HepG2 (cell line): ENCODE data around the gene AREL1. TPM values are rescaled to one million over a fixed set of nuclear protein-coding genes. Genes with fewer than 3 reads are reported as not detected.
A peak's percentile ranks its signal among the peaks of the same experiment; 100 is the strongest.

Experiments used
- ATAC-seq: fragments of 200-7000 bp; cut with Tn5 transposase; 3 replicates; pipeline ENCODE4 v1.9.1; 2020; ENCODE audit warnings: mild to moderate bottlenecking, moderate library complexity
- Bru-seq: library from RNA; stranded (reverse); fragments of 400-500 nt; gene quantifications from one replicate; lab custom pipeline; 2021; lab: Mats Ljungman, UMichigan
- BruChase-seq, 2 experiments: library from RNA; stranded (reverse); fragments of 400-500 nt; gene quantifications; one replicate each; lab custom pipeline; 2021; lab: Mats Ljungman, UMichigan
- BruUV-seq: library from RNA; stranded (reverse); fragments of 400-500 nt; replicated peaks from 2 replicates; lab custom pipeline; 2021; lab: Mats Ljungman, UMichigan
- CTCF ChIA-PET: fragments of 300-600 bp; formaldehyde crosslinking; extraction: SDS; loops from one replicate; lab custom pipeline; 2021; ENCODE audit warnings: low total read pairs, inconsistent platforms, low intra/inter-chr PET ratio; lab: Yijun Ruan, JAX
- POLR2A ChIA-PET: fragments of 350-600 bp; sonication (Branson Sonifier 250); formaldehyde crosslinking; loops from one replicate; lab custom pipeline; 2020; ENCODE audit warnings: antibody characterized with exemption, inconsistent platforms; lab: Yijun Ruan, JAX
- DNase-seq: peaks from one replicate; pipeline ENCODE4 v3.0.0-alpha.2; 2015; ENCODE audit warnings: low spot score
- FAIRE-seq: peaks from 3 replicates; lab custom pipeline; 2011; peaks lifted over from hg19 to GRCh38; lab: Jason Lieb, UNC
- H2AFZ ChIP-seq: one replicate; pipeline ENCODE4 v1.6.1; 2011; ENCODE audit warnings: low read length, inconsistent platforms
- H3K27ac ChIP-seq: fragments of 300-600 bp; 3 replicates; pipeline ENCODE4 v1.8.0; 2011; ENCODE audit warnings: mixed run types, mild to moderate bottlenecking, mixed read lengths, low read length, inconsistent platforms; ENCODE audit not compliant: insufficient read depth; ENCODE audit errors: extremely low read length
- H3K27me3 ChIP-seq, 2 experiments: fragments of 200-600 bp in 1 of 2; 2 replicates in 1 of 2; 3 replicates in 1 of 2; pipeline versions ENCODE4 v1.6.0 to v1.8.0; 2011; ENCODE audit warnings: low read length in 2 of 2, mild to moderate bottlenecking in 2 of 2, moderate library complexity in 2 of 2, inconsistent platforms in 1 of 2; ENCODE audit not compliant: insufficient read depth in 2 of 2, control insufficient read depth in 1 of 2
- H3K36me3 ChIP-seq, 2 experiments: fragments of 200-600 bp in 1 of 2; replicated peaks in 1 of 2; 2 replicates in 1 of 2; 3 replicates in 1 of 2; pipeline versions ENCODE4 v1.5.1 to v1.8.0; 2011; ENCODE audit warnings: low read length in 2 of 2, inconsistent platforms in 1 of 2; ENCODE audit not compliant: insufficient read depth in 2 of 2, control insufficient read depth in 1 of 2
- H3K4me1 ChIP-seq: 2 replicates; pipeline ENCODE4 v1.5.1; 2012; ENCODE audit warnings: low read length, inconsistent platforms; ENCODE audit not compliant: insufficient read depth
- H3K4me2 ChIP-seq: 2 replicates; pipeline ENCODE4 v1.6.0; 2011; ENCODE audit warnings: low read depth, low read length, inconsistent platforms
- H3K4me3 ChIP-seq, 3 experiments: fragments of 200-600 bp in 1 of 3; sonication (generic), shearing (Covaris generic) in 1 of 3; replicated peaks in 1 of 3; 2 replicates each; pipeline ENCODE4 v1.5.1; 2011 to 2016; ENCODE audit warnings: low read length in 3 of 3, inconsistent platforms in 2 of 3, low read depth in 2 of 3, mild to moderate bottlenecking in 2 of 3, control low read depth in 1 of 3, mixed read lengths in 1 of 3; ENCODE audit not compliant: insufficient read depth in 1 of 3
- H3K79me2 ChIP-seq: one replicate; pipeline ENCODE4 v1.6.1; 2011; ENCODE audit warnings: low read length, inconsistent platforms; ENCODE audit not compliant: insufficient read depth
- H3K9ac ChIP-seq: 2 replicates; pipeline ENCODE4 v1.6.0; 2011; ENCODE audit warnings: mild to moderate bottlenecking, low read depth, low read length, inconsistent platforms; ENCODE audit not compliant: insufficient read depth
- H3K9me3 ChIP-seq: 2 replicates; pipeline ENCODE4 v1.5.1; 2012; ENCODE audit warnings: mild to moderate bottlenecking, low read length
- H4K20me1 ChIP-seq: 2 replicates; pipeline ENCODE4 v1.6.0; 2011; ENCODE audit warnings: inconsistent platforms, mild to moderate bottlenecking, low read length, moderate library complexity; ENCODE audit not compliant: insufficient read depth
- FOXO1 ChIP-seq: sonication (generic); formaldehyde crosslinking; IDR thresholded peaks from 2 replicates; pipeline ENCODE4 v1.4.0; 2020; ENCODE audit warnings: missing genetic modification reagents
- GPN1 ChIP-seq: sonication (generic); formaldehyde crosslinking; IDR thresholded peaks from 2 replicates; pipeline ENCODE4 v1.5.1; 2020; ENCODE audit warnings: missing genetic modification reagents, borderline replicate concordance
- HNF4A ChIP-seq: sonication (generic); formaldehyde crosslinking; IDR thresholded peaks from 2 replicates; pipeline ENCODE4 v1.4.0; 2020; ENCODE audit warnings: missing genetic modification reagents
- POLR2A ChIP-seq, 2 experiments: IDR thresholded peaks; 2 replicates each; pipeline ENCODE4 v1.6.1; 2011; ENCODE audit warnings: low read depth in 2 of 2, low read length in 2 of 2, mild to moderate bottlenecking in 1 of 2, moderate library complexity in 1 of 2; ENCODE audit not compliant: insufficient read depth in 1 of 2
- PRDM10 ChIP-seq: sonication (generic); formaldehyde crosslinking; IDR thresholded peaks from 2 replicates; pipeline ENCODE4 v1.4.0; 2020; ENCODE audit warnings: low read depth, missing genetic modification reagents
- SYNCRIP ChIP-seq: fragments of 200-400 bp; formaldehyde crosslinking; IDR thresholded peaks from 2 replicates; pipeline ENCODE4 v1.6.1; 2018; ENCODE audit warnings: mild to moderate bottlenecking, low read depth, low read length; ENCODE audit not compliant: insufficient read depth
- TBX2 ChIP-seq: sonication (generic); formaldehyde crosslinking; IDR thresholded peaks from 2 replicates; pipeline ENCODE4 v1.5.0; 2020; ENCODE audit warnings: missing genetic modification reagents, mild to moderate bottlenecking, borderline replicate concordance
- XBP1 ChIP-seq: sonication (generic); formaldehyde crosslinking; IDR thresholded peaks from 2 replicates; pipeline ENCODE4 v1.5.0; 2020; ENCODE audit warnings: missing genetic modification reagents
- ZNF230 ChIP-seq: sonication (generic); formaldehyde crosslinking; IDR thresholded peaks from 2 replicates; pipeline ENCODE4 v1.4.0; 2020; ENCODE audit warnings: mild to moderate bottlenecking, missing genetic modification reagents
- ZNF382 ChIP-seq: sonication (generic); formaldehyde crosslinking; IDR thresholded peaks from 2 replicates; pipeline ENCODE4 v1.5.0; 2020; ENCODE audit warnings: missing genetic modification reagents, mild to moderate bottlenecking, borderline replicate concordance
- ZNF614 ChIP-seq: IDR thresholded peaks from 2 replicates; pipeline ENCODE4 v1.6.1; 2018; ENCODE audit warnings: missing biosample characterization, missing genetic modification reagents, inconsistent platforms, borderline replicate concordance
- ZSCAN29 ChIP-seq: sonication (generic); formaldehyde crosslinking; conservative IDR thresholded peaks from 2 replicates; pipeline ENCODE4 v1.4.0; 2020; ENCODE audit warnings: mild to moderate bottlenecking, missing genetic modification reagents
- WGBS: methylation state at CpG from one replicate; pipeline ENCODE4 v1.1.6; 2017; ENCODE audit warnings: low lambda C conversion rate; 5-methylcytosine and 5-hydroxymethylcytosine counted together
- in situ Hi-C: cut with HindIII; loops from 2 replicates; pipeline ENCODE4 v1.10.0; 2017; ENCODE audit warnings: low pct_unique_long_range_greater_than_20kb; ENCODE audit not compliant: extremely low pct_ligation_motif_present
- intact Hi-C: fragments of 100-400 bp; cut with micrococcal nuclease; formaldehyde crosslinking; loops from one replicate; pipeline ENCODE4 v1.10.0; 2022; ENCODE audit not compliant: unreplicated experiment
- long read RNA-seq, 2 experiments: library from RNA in 1 of 2; library from polyadenylated mRNA in 1 of 2; stranded (forward) in 1 of 2; unstranded in 1 of 2; transcript quantifications; one replicate each; pipeline ENCODE4 v2.0.0, GENCODE V29; 2019 to 2022
- polyA minus RNA-seq, 3 experiments: library from RNA; depleted of rRNA, polyadenylated mRNA; stranded (reverse); fragments of >200 nt; gene quantifications; 2 replicates each; pipeline ENCODE4 v1.2.3, GENCODE V29; 2011; ENCODE audit warnings: low replicate concordance in 1 of 3
- polyA plus RNA-seq, 8 experiments: library from polyadenylated mRNA; depleted of rRNA in 3 of 8; stranded (reverse) in 7 of 8; unstranded in 1 of 8; fragments of >200 nt; fragmentation: Illumina TruSeq in 4 of 8; extraction: Trizol in 4 of 8; gene quantifications; 2 replicates each; pipeline versions ENCODE4 v1.2.1 to v1.2.3, GENCODE V29; 2011 to 2016; ENCODE audit warnings: low read depth in 4 of 8, missing spikeins in 1 of 8, mixed read lengths in 1 of 8; ENCODE audit not compliant: insufficient read depth in 1 of 8
- total RNA-seq, 5 experiments: library from RNA; depleted of rRNA; stranded (reverse); fragments of >200 nt; fragmentation: Illumina TruSeq; extraction: Trizol; gene quantifications; 2 replicates each; pipeline ENCODE4 v1.2.3, GENCODE V29; 2016; ENCODE audit warnings: low read depth in 1 of 5

The AREL1 gene
- total RNA-seq (2016; rRNA removed; fragmentation: Illumina TruSeq; extraction: Trizol) (18.4 and 21.3 TPM in 2 replicates), polyA plus RNA-seq (2011; rRNA removed) (25.4 and 29.6 TPM in 2 replicates), polyA minus RNA-seq (2011; rRNA and poly(A)+ RNA removed; ENCODE audit: low replicate concordance) (135 and 167 TPM in 2 replicates), Bru-seq, nascent RNA (percentile 72 among the genes with signal in this experiment), BruChase-seq, experiment 1, labeled RNA remaining after a 6-hour chase (percentile 79 among the genes with signal in this experiment), BruChase-seq, experiment 2, labeled RNA remaining after a 2-hour chase (percentile 77 among the genes with signal in this experiment)
- total RNA-seq (2016; cell fraction: cytosol; rRNA removed; fragmentation: Illumina TruSeq; extraction: Trizol; ENCODE audit: low read depth), result 3.5 TPM in 2 replicates
- total RNA-seq (2016; cell fraction: insoluble cytoplasmic fraction; rRNA removed; fragmentation: Illumina TruSeq; extraction: Trizol), result 19.8 and 20.9 TPM in 2 replicates
- 9.2 and 9.5 TPM in 2 replicates for total RNA-seq (2016; cell fraction: membrane; rRNA removed; fragmentation: Illumina TruSeq; extraction: Trizol)
- 26.2 and 29.2 TPM in 2 replicates for total RNA-seq (2016; cell fraction: nucleus; rRNA removed; fragmentation: Illumina TruSeq; extraction: Trizol)
- polyA plus RNA-seq (2011; cell fraction: cytosol; rRNA removed), result 24.2 and 28.0 TPM in 2 replicates
- polyA plus RNA-seq (2011; cell fraction: nucleus; rRNA removed), result 48.2 and 52.6 TPM in 2 replicates
- polyA plus RNA-seq (2012), result 12.5 and 16.0 TPM in 2 replicates
- polyA plus RNA-seq (2016; cell fraction: cytosol; fragmentation: Illumina TruSeq; extraction: Trizol; ENCODE audit: low read depth), result 1.2 TPM in 2 replicates
- 14.8 and 15.3 TPM in 2 replicates for polyA plus RNA-seq (2016; cell fraction: insoluble cytoplasmic fraction; fragmentation: Illumina TruSeq; extraction: Trizol; ENCODE audit: low read depth)
- 4.1 and 4.7 TPM in 2 replicates for polyA plus RNA-seq (2016; cell fraction: membrane; fragmentation: Illumina TruSeq; extraction: Trizol; ENCODE audit: low read depth)
- polyA plus RNA-seq (2016; cell fraction: nucleus; fragmentation: Illumina TruSeq; extraction: Trizol; ENCODE audit: insufficient read depth, low read depth), result 26.0 and 27.0 TPM in 2 replicates
- polyA minus RNA-seq (2011; cell fraction: cytosol; rRNA and poly(A)+ RNA removed), result 14.9 and 19.7 TPM in 2 replicates
- polyA minus RNA-seq (2011; cell fraction: nucleus; rRNA and poly(A)+ RNA removed), result 60.0 and 62.0 TPM in 2 replicates
- long read RNA-seq, experiment 1, full-length matches to known transcripts, result 1 of 1 reads
- long read RNA-seq, experiment 1, partial matches to known transcripts, result 0 of 1 reads
- long read RNA-seq, experiment 1, other reads (novel, unspliced or antisense), result 0 of 1 reads
- long read RNA-seq, experiment 2, full-length matches to known transcripts, result 10 of 35 reads
- long read RNA-seq, experiment 2, partial matches to known transcripts, result 5 of 35 reads
- long read RNA-seq, experiment 2, other reads (novel, unspliced or antisense), result 20 of 35 reads

GRCh38 chr14:74712499-74713394 lies at the start of gene AREL1, which contains the start of gene FCF1:
AREL1 (minus strand) TSS chr14:74713080; CDS start chr14:74685615, 27,465 bp downstream.
FCF1 (plus strand) TSS chr14:74713144; CDS start chr14:74713198, 54 bp downstream.
- CTCF ChIA-PET, result interaction anchor here (1.6 kb wide), 1 partner anchor 101 kb away, joined by 8 read pairs; the partner anchor contains the start of gene LTBP2
- DNase-seq (peak; percentile 90), ATAC-seq (peak; percentile 99), FAIRE-seq (peak; percentile 85)
- H3K79me2 ChIP-seq, result peaks cover 65% of the 10 kb centered on the region
- H3K4me3 ChIP-seq, result peak within 1 kb of the TSS; percentile 84 to 92 (median 86)
- H2AFZ ChIP-seq, result peak within 1 kb of the TSS; percentile 91
- no peaks in the 10 kb centered on the region for H4K20me1 ChIP-seq
- peak within 1 kb of the TSS; percentile 65 for H3K27ac ChIP-seq
- peaks cover 38% of the 10 kb centered on the region for H3K4me1 ChIP-seq
- WGBS, result 0% methylated on average over 31 of the region's 31 CpGs
- no peaks in the 10 kb centered on the region; a peak in 1 of 5 replicates for H3K27me3 ChIP-seq
- BruUV-seq, result TSS peak; percentile 75
- peaks cover 1 to 16% of the 10 kb centered on the region in 2 experiments; a peak in 3 of 5 replicates for H3K36me3 ChIP-seq
- POLR2A ChIA-PET, result interaction anchor here (0.8 kb wide), 1 partner anchor 101 kb away, joined by 3 read pairs; the partner anchor contains the start of gene LTBP2
- intact Hi-C loops, result loop anchor here (1.0 to 2.0 kb wide), 2 partner anchors 50 to 103 kb away; partner anchors contain the start of gene YLPM1
- peak within 1 kb of the TSS; percentile 90 for H3K9ac ChIP-seq
- H3K4me2 ChIP-seq, result peak within 1 kb of the TSS; percentile 92
- H3K9me3 ChIP-seq, result no peaks in the 10 kb centered on the region
- in situ Hi-C loops, result no loop called here
- TF ChIP-seq ZNF230 (CRISPR knock-in tag) (0 out of 2 replicates have a peak, but pooled peaks have one; percentile 33), SYNCRIP (no peak), GPN1 (CRISPR knock-in tag) (no peak), XBP1 (CRISPR knock-in tag) (no peak), ZNF614 (CRISPR knock-in tag) (peak; percentile 28; the same call in 1 of the 2 replicates), ZNF382 (no peak), PRDM10 (CRISPR knock-in tag) (peak; percentile 31; the same call in 1 of the 2 replicates), TBX2 (CRISPR knock-in tag) (peak; percentile 73), ZSCAN29 (CRISPR knock-in tag) (no peak), FOXO1 (CRISPR knock-in tag) (peak; percentile 41; the same call in 1 of the 2 replicates), POLR2A (IDR thresholded peaks at IDR 0.05; ENCODE audit: insufficient read depth in 1 of 2, low read depth in 2 of 2, low read length in 2 of 2) (peak; percentile 81 to 84), HNF4A (CRISPR knock-in tag) (no peak)
